DOHH2 (cell line): ENCODE measurements around the gene BRI3BP.
"Not testable (repeated sequence)": the region's sequence is repeated elsewhere in the genome, so short reads cannot be mapped to it uniquely, and the experiment has no call there.

Experiments used
- H3F3A ChIP-seq: fragments of 200-600 bp; sonication (generic), shearing (Covaris generic); 2 replicates; pipeline ENCODE4 v1.6.0; 2016; ENCODE audit warnings: antibody characterized with exemption, mild to moderate bottlenecking; ENCODE audit not compliant: control insufficient read depth, insufficient read depth
- H3K27ac ChIP-seq: fragments of 200-600 bp; sonication (generic); 2 replicates; pipeline ENCODE4 v1.5.1; 2014; ENCODE audit warnings: low read depth, mild to moderate bottlenecking, low read length, moderate library complexity
- H3K27me3 ChIP-seq: fragments of 200-600 bp; sonication (generic); 2 replicates; pipeline ENCODE4 v1.6.1; 2014; ENCODE audit warnings: mild to moderate bottlenecking, low read length, mixed read lengths; ENCODE audit not compliant: control insufficient read depth
- H3K36me3 ChIP-seq: fragments of 200-600 bp; sonication (generic); 2 replicates; pipeline ENCODE4 v1.6.1; 2014; ENCODE audit warnings: mild to moderate bottlenecking, low read length, moderate library complexity, mixed read lengths; ENCODE audit not compliant: control insufficient read depth
- H3K4me1 ChIP-seq: fragments of 200-600 bp; sonication (generic); 2 replicates; pipeline ENCODE4 v1.6.1; 2014; ENCODE audit warnings: mild to moderate bottlenecking, low read length, mixed read lengths; ENCODE audit not compliant: control insufficient read depth
- H3K4me2 ChIP-seq: fragments of 200-600 bp; sonication (generic); 2 replicates; pipeline ENCODE4 v1.6.0; 2014; ENCODE audit warnings: mild to moderate bottlenecking, low read length, moderate library complexity
- H3K4me3 ChIP-seq: fragments of 200-600 bp; sonication (generic); 2 replicates; pipeline ENCODE4 v1.5.1; 2014; ENCODE audit warnings: mild to moderate bottlenecking, low read length, mixed read lengths
- H3K79me2 ChIP-seq: fragments of 200-600 bp; sonication (generic); 2 replicates; pipeline ENCODE4 v1.6.1; 2014; ENCODE audit warnings: mild to moderate bottlenecking, low read length, mixed read lengths; ENCODE audit not compliant: control insufficient read depth
- H3K9me2 ChIP-seq: fragments of 200-600 bp; sonication (generic); replicated peaks from 2 replicates; pipeline ENCODE4 v1.6.1; 2014; ENCODE audit warnings: mild to moderate bottlenecking, low read length, mixed read lengths; ENCODE audit not compliant: control insufficient read depth
- H3K9me3 ChIP-seq: fragments of 200-600 bp; sonication (generic); 2 replicates; pipeline ENCODE4 v1.6.1; 2014; ENCODE audit warnings: antibody characterized with exemption, low read length, mixed read lengths; ENCODE audit not compliant: control insufficient read depth, insufficient read depth
- H4K20me1 ChIP-seq: fragments of 200-600 bp; sonication (generic); 2 replicates; pipeline ENCODE4 v1.6.0; 2014; ENCODE audit warnings: low read depth, mild to moderate bottlenecking, antibody characterized with exemption, low read length, moderate library complexity; ENCODE audit not compliant: control insufficient read depth, insufficient read depth
- EZH2phosphoT487 ChIP-seq: fragments of 200-600 bp; sonication (generic); IDR thresholded peaks from 2 replicates; pipeline ENCODE4 v1.6.1; 2017; ENCODE audit warnings: borderline replicate concordance, mild to moderate bottlenecking, antibody characterized with exemption, low read length, moderate library complexity, mixed read lengths
- TF ChIP-seq, protein P1 (sequence below): fragments of 200-600 bp; sonication (generic); IDR thresholded peaks from one replicate; pipeline ENCODE4 v1.5.1; 2014; ENCODE audit warnings: antibody characterized with exemption, mild to moderate bottlenecking, low read depth, low read length; ENCODE audit not compliant: poor library complexity, severe bottlenecking

The BRI3BP gene

DNA sequence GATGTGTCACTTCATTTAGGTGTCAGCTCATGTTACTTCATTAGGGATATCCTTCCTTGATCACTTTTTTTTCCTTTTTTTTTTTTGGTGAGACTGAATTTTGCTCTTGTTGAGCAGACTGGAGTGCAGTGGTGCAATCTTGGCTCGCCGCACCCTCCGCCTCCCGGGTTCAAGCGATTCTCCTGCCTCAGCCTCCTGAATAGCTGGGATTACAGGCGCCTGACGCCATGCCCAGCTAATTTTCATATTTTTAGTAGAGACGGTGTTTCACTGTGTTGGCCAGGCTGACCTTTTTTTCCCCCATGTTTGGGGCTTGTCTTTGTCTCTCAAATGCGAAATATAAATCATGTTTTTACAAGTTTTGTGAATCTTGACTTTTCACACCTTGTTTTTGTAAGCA lies 62.1 kb downstream of the BRI3BP start:
- H3K4me3 ChIP-seq, result no peak overlapping the region

DNA sequence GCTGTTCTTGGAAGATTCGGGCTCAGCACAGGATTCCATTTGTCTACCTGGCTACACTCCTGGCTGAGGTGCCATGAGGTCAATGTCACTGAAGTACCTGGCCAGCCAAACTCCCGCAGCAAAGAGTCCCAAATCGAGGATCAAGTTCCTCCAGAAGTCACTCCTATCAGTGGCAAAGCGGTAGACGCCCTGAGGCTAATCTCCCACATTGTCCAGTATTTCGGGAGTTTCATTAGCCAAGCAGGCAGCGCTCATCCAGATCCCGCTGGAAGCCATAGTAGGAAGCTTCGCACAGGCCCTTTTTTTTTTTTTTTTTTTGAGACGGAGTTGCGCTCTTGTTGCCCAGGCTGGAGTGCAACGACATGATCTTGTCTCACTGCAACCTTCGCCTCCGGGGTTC lies 62.9 kb downstream of the BRI3BP start:
- H3K4me1 ChIP-seq, result no peaks in the 10 kb centered on the region
- no peak overlapping the region for H3K27ac ChIP-seq
- no peaks in the 10 kb centered on the region for H3K9me2 ChIP-seq
- no peaks in the 10 kb centered on the region for H3F3A ChIP-seq
- no peaks in the 10 kb centered on the region for H3K27me3 ChIP-seq
- no peaks in the 10 kb centered on the region for H3K36me3 ChIP-seq
- H3K4me3 ChIP-seq, result no peak overlapping the region
- H4K20me1 ChIP-seq, result no peaks in the 10 kb centered on the region
- no peaks in the 10 kb centered on the region for H3K79me2 ChIP-seq
- H3K9me3 ChIP-seq, result peaks cover 3% of the 10 kb centered on the region; the same call in 1 of the 2 replicates
- TF ChIP-seq EZH2phosphoT487, result no peak
- TF ChIP-seq, protein P1, sequence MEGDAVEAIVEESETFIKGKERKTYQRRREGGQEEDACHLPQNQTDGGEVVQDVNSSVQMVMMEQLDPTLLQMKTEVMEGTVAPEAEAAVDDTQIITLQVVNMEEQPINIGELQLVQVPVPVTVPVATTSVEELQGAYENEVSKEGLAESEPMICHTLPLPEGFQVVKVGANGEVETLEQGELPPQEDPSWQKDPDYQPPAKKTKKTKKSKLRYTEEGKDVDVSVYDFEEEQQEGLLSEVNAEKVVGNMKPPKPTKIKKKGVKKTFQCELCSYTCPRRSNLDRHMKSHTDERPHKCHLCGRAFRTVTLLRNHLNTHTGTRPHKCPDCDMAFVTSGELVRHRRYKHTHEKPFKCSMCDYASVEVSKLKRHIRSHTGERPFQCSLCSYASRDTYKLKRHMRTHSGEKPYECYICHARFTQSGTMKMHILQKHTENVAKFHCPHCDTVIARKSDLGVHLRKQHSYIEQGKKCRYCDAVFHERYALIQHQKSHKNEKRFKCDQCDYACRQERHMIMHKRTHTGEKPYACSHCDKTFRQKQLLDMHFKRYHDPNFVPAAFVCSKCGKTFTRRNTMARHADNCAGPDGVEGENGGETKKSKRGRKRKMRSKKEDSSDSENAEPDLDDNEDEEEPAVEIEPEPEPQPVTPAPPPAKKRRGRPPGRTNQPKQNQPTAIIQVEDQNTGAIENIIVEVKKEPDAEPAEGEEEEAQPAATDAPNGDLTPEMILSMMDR, result no peak
- H3K4me2 ChIP-seq, result no peak overlapping the region

More for the DNA sequence above, 62.1 kb downstream of the BRI3BP start:
- 0 out of 2 replicates have a peak, but pooled peaks cover 4% of the 10 kb centered on the region for H3F3A ChIP-seq
- H3K4me1 ChIP-seq, result peaks cover 2% of the 10 kb centered on the region; the same call in 1 of the 2 replicates
- no peaks in the 10 kb centered on the region for H3K79me2 ChIP-seq
- H3K27me3 ChIP-seq, result no peaks in the 10 kb centered on the region
- H3K36me3 ChIP-seq, result no peaks in the 10 kb centered on the region
- H3K9me2 ChIP-seq, result no peaks in the 10 kb centered on the region
- H4K20me1 ChIP-seq, result no peaks in the 10 kb centered on the region
- no peaks in the 10 kb centered on the region for H3K9me3 ChIP-seq
- no peak overlapping the region for H3K27ac ChIP-seq
- no peak overlapping the region for H3K4me2 ChIP-seq
- TF ChIP-seq, protein P1, result no peak
- no peak for TF ChIP-seq EZH2phosphoT487

DNA sequence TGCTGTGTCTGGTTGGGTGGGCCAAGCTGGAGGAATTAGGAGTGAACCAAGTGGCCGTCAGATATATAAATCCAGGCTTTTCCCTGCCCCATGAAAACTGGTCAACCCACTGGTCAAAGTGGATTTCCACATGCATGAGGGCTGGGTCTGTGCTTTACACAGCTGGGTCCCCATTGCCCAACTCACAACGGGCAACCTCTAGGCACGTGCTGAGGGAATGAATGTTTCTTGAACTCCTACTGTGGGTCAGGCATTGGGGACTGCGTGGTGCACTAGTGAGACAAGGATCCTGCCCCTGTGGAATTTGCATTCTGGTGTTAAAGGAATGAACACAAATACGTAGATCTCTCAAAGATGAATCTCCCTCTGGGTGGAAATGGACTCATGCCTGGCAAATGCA lies 64.3 kb downstream of the BRI3BP start:
- Histone ChIP-seq H3K9me3 (peaks cover 3% of the 10 kb centered on the region; the same call in 1 of the 2 replicates), H4K20me1 (no peaks in the 10 kb centered on the region), H3K9me2 (no peaks in the 10 kb centered on the region), H3K4me2 (no peak overlapping the region), H3K4me3 (no peak overlapping the region), H3F3A (no peaks in the 10 kb centered on the region), H3K79me2 (no peaks in the 10 kb centered on the region), H3K4me1 (no peaks in the 10 kb centered on the region), H3K36me3 (no peaks in the 10 kb centered on the region), H3K27ac (no peak overlapping the region), H3K27me3 (no peaks in the 10 kb centered on the region)
- TF ChIP-seq, protein P1, result no peak
- TF ChIP-seq EZH2phosphoT487, result no peak

DNA sequence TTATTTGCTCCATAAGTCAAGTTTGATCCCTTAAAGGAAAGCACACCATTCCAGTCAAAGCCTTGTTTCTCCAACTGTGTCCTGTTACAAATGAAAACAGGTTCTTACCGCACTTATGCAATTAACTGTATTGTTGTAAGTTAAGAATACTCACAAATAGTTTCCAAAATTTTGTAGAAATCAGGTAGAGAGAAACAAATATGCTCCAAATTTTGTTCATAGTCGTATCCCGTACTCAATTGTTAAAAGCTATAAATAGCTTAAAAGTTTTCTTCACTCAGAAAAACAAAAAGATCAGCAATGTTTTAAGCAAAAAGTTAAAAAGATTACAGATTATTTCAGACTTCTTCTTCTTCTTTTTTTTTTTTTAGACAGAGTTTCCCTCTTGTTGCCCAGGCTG lies 67.8 kb downstream of the BRI3BP start:
- Histone ChIP-seq H3K36me3 (no peaks in the 10 kb centered on the region), H3K9me3 (peaks cover 3% of the 10 kb centered on the region; the same call in 1 of the 2 replicates), H3K27me3 (no peaks in the 10 kb centered on the region), H3K4me3 (no peak overlapping the region), H3K9me2 (no peaks in the 10 kb centered on the region), H3K27ac (no peak overlapping the region), H3K4me1 (peaks cover 12% of the 10 kb centered on the region), H3K79me2 (peaks cover 8% of the 10 kb centered on the region), H3K4me2 (no peak overlapping the region), H3F3A (no peaks in the 10 kb centered on the region), H4K20me1 (no peaks in the 10 kb centered on the region)
- TF ChIP-seq EZH2phosphoT487, result no peak
- TF ChIP-seq, protein P1, result no peak

DNA sequence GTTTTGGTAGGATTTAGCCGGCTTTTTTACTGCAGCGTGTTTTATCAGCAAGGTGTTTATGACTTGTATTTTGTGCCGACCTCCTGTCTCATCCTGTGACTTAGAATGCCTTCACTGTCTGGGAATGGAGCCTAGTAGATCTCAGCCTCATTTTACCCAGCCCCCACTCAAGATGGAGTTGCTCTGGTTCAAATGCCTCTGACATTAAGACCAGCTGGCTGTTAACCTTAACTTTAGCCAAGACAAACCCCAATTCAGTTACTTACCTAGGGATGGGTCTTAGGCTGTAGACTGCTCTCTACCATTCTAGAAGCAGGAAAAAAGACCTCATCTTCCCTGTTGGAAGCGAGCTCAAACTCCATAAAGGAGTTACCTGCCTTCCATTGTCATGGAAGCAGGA lies 70.1 kb downstream of the BRI3BP start:
- peaks cover 18% of the 10 kb centered on the region for H3K79me2 ChIP-seq
- H3K4me2 ChIP-seq, H3K9me2 ChIP-seq, H3K9me3 ChIP-seq, H3K27ac ChIP-seq, H3K4me3 ChIP-seq, H3K27me3 ChIP-seq, H3K36me3 ChIP-seq, H3F3A ChIP-seq, H4K20me1 ChIP-seq: not testable (repeated sequence)
- H3K4me1 ChIP-seq, result peaks cover 16% of the 10 kb centered on the region
